Stimulated activated effector memory CD8-positive, alpha-beta T cell treated with anti-CD3 and anti-CD28 coated beads, Interleukin-12 subunit alpha, Interleukin-12 subunit beta, amount 100 ng/mL, for 72 hours (primary cell): Measurements from ENCODE around the gene SPINK1.
A peak's percentile ranks its signal among the peaks of the same experiment; 100 is the strongest.

Experiments
- ATAC-seq: fragments of 150-1000 bp; cut with Tn5 transposase; 2 replicates; pipeline ENCODE4 v1.10.0; 2021
- DNase-seq, 2 donors: peaks; one replicate each; pipeline ENCODE4 v3.0.0; 2021 to 2022; ENCODE audit warnings: low spot score in 2 of 2
- H3K27ac Mint-ChIP-seq: one replicate; pipeline ENCODE4 v1.8.0; 2022; ENCODE audit warnings: mild to moderate bottlenecking, mixed read lengths
- H3K36me3 Mint-ChIP-seq: one replicate; pipeline ENCODE4 v1.8.0; 2022; ENCODE audit warnings: mild to moderate bottlenecking, mixed read lengths
- H3K4me1 Mint-ChIP-seq: one replicate; pipeline ENCODE4 v1.8.0; 2022; ENCODE audit warnings: mixed read lengths
- H3K4me3 Mint-ChIP-seq: one replicate; pipeline ENCODE4 v1.8.0; 2022; ENCODE audit warnings: mild to moderate bottlenecking, mixed read lengths
- H3K9me3 Mint-ChIP-seq: one replicate; pipeline ENCODE4 v1.8.0; 2022; ENCODE audit warnings: mixed read lengths

Gene SPINK1

GRCh38 chr5:147801461-147801860, 30.0 kb downstream of the SPINK1 start:
- H3K4me3 Mint-ChIP-seq, result no peak overlapping the region
- ATAC-seq (no peak), DNase-seq (no peak)
- no peaks in the 10 kb centered on the region for H3K9me3 Mint-ChIP-seq
- peaks cover 17% of the 10 kb centered on the region for H3K4me1 Mint-ChIP-seq
- H3K36me3 Mint-ChIP-seq, result no peaks in the 10 kb centered on the region
- no peak overlapping the region for H3K27ac Mint-ChIP-seq

- no peak for DNase-seq
- peaks cover 17% of the 10 kb centered on the region for H3K4me1 Mint-ChIP-seq
- H3K27ac Mint-ChIP-seq, result no peak overlapping the region
- no peak overlapping the region for H3K4me3 Mint-ChIP-seq
- H3K9me3 Mint-ChIP-seq, result no peaks in the 10 kb centered on the region
- H3K36me3 Mint-ChIP-seq, result no peaks in the 10 kb centered on the region
- ATAC-seq, result no peak
These were observed 31.0 kb downstream of the SPINK1 start for GRCh38 chr5:147800491-147800890.

GRCh38 chr5:147796556-147797308, 34.7 kb downstream of the SPINK1 start:
- Mint-ChIP-seq H3K36me3 (no peaks in the 10 kb centered on the region), H3K4me3 (no peak overlapping the region), H3K27ac (no peak overlapping the region), H3K9me3 (no peaks in the 10 kb centered on the region), H3K4me1 (no peaks in the 10 kb centered on the region)
- ATAC-seq (no peak), DNase-seq (no peak)

- H3K27ac Mint-ChIP-seq, result no peak overlapping the region
- ATAC-seq, result no peak
- no peak overlapping the region for H3K4me3 Mint-ChIP-seq
- H3K36me3 Mint-ChIP-seq, result no peaks in the 10 kb centered on the region
- H3K4me1 Mint-ChIP-seq, result peaks cover 4% of the 10 kb centered on the region
- H3K9me3 Mint-ChIP-seq, result no peaks in the 10 kb centered on the region
- DNase-seq, result no peak
These were observed 40.3 kb downstream of the SPINK1 start for GRCh38 chr5:147791181-147791580.

GRCh38 chr5:147789820-147790219, 41.7 kb downstream of the SPINK1 start:
- peaks cover 4% of the 10 kb centered on the region for H3K4me1 Mint-ChIP-seq
- ATAC-seq (no peak), DNase-seq (no peak)
- no peaks in the 10 kb centered on the region for H3K9me3 Mint-ChIP-seq
- no peaks in the 10 kb centered on the region for H3K36me3 Mint-ChIP-seq
- no peak overlapping the region for H3K27ac Mint-ChIP-seq
- H3K4me3 Mint-ChIP-seq, result no peak overlapping the region

- H3K4me1 Mint-ChIP-seq, result peaks cover 4% of the 10 kb centered on the region
- no peak overlapping the region for H3K4me3 Mint-ChIP-seq
- no peaks in the 10 kb centered on the region for H3K9me3 Mint-ChIP-seq
- no peaks in the 10 kb centered on the region for H3K36me3 Mint-ChIP-seq
- no peak for DNase-seq
- no peak for ATAC-seq
- H3K27ac Mint-ChIP-seq, result no peak overlapping the region
These were observed 43.4 kb downstream of the SPINK1 start for GRCh38 chr5:147788023-147788422.

- Mint-ChIP-seq H3K27ac (no peak overlapping the region), H3K36me3 (no peaks in the 10 kb centered on the region), H3K4me1 (peaks cover 19% of the 10 kb centered on the region), H3K4me3 (no peak overlapping the region), H3K9me3 (no peaks in the 10 kb centered on the region)
- DNase-seq (no peak), ATAC-seq (no peak)
These were observed 45.3 kb downstream of the SPINK1 start for GRCh38 chr5:147786142-147786541.

GRCh38 chr5:147784146-147784987, 47.1 kb downstream of the SPINK1 start:
- Mint-ChIP-seq H3K4me3 (no peak overlapping the region), H3K36me3 (no peaks in the 10 kb centered on the region), H3K4me1 (peaks cover 35% of the 10 kb centered on the region), H3K27ac (no peak overlapping the region), H3K9me3 (no peaks in the 10 kb centered on the region)
- no peak for ATAC-seq
- no peak for DNase-seq

GRCh38 chr5:147782110-147783028, 49.1 kb downstream of the SPINK1 start, which contains the start of gene JAKMIP2:
Gene JAKMIP2, minus strand, starts transcription at chr5:147782728. Its CDS starts 110,922 bp downstream, at chr5:147671806.
- peak within 1 kb of the TSS; percentile 97 for H3K27ac Mint-ChIP-seq
- peak within 1 kb of the TSS; percentile 93 for H3K4me3 Mint-ChIP-seq
- H3K4me1 Mint-ChIP-seq, result peaks cover 31% of the 10 kb centered on the region
- peak; percentile 56 to 87 for DNase-seq
- peak; percentile 96 for ATAC-seq
- no peaks in the 10 kb centered on the region for H3K9me3 Mint-ChIP-seq
- H3K36me3 Mint-ChIP-seq, result no peaks in the 10 kb centered on the region

- peak overlapping the region; percentile 93 for H3K4me3 Mint-ChIP-seq
- H3K9me3 Mint-ChIP-seq, result peaks cover 2% of the 10 kb centered on the region
- DNase-seq (no peak), ATAC-seq (no peak)
- peak overlapping the region; percentile 97 for H3K27ac Mint-ChIP-seq
- no peaks in the 10 kb centered on the region for H3K36me3 Mint-ChIP-seq
- H3K4me1 Mint-ChIP-seq, result peaks cover 31% of the 10 kb centered on the region
These were observed 50.4 kb downstream of the SPINK1 start for GRCh38 chr5:147780924-147781573.

GRCh38 chr5:147779694-147780093, 51.8 kb downstream of the SPINK1 start:
- Mint-ChIP-seq H3K4me1 (peaks cover 31% of the 10 kb centered on the region), H3K4me3 (peak overlapping the region; percentile 93), H3K36me3 (no peaks in the 10 kb centered on the region), H3K9me3 (peaks cover 2% of the 10 kb centered on the region), H3K27ac (no peak overlapping the region)
- ATAC-seq, result peak; percentile 14
- DNase-seq, result no peak

- Mint-ChIP-seq H3K4me3 (no peak overlapping the region), H3K36me3 (no peaks in the 10 kb centered on the region), H3K4me1 (peaks cover 23% of the 10 kb centered on the region), H3K27ac (no peak overlapping the region), H3K9me3 (peaks cover 2% of the 10 kb centered on the region)
- ATAC-seq (no peak), DNase-seq (no peak)
These were observed 54.5 kb downstream of the SPINK1 start for GRCh38 chr5:147776989-147777388.
